Activated T-cell treated with anti-CD3 and anti-CD28 coated beads, Interleukin-2, amount 50 U/mL, for 72 hours (primary cell): ENCODE results near the gene CXorf51B. TPM values are rescaled to one million over a fixed set of nuclear protein-coding genes. Genes with fewer than 3 reads are reported as not detected.
"Not testable (repeated sequence)": the region's sequence is repeated elsewhere in the genome, so short reads cannot be mapped to it uniquely, and the experiment has no call there.

Source experiments
- ATAC-seq, 2 donors: fragments of 150-1000 bp; cut with Tn5 transposase; replicated peaks in 1 of 2; 2 replicates each; pipeline ENCODE4 v1.10.0; 2021; ENCODE audit warnings: moderate library complexity in 2 of 2, mild to moderate bottlenecking in 1 of 2
- DNase-seq, 2 donors: peaks; one replicate each; pipeline ENCODE4 v3.0.0; 2021 to 2022; ENCODE audit warnings: mixed read lengths in 1 of 2
- H3K27ac Mint-ChIP-seq: one replicate; pipeline ENCODE4 v1.8.0; 2022; ENCODE audit warnings: mild to moderate bottlenecking, moderate library complexity, mixed read lengths
- H3K27me3 Mint-ChIP-seq: one replicate; pipeline ENCODE4 v1.8.0; 2022; ENCODE audit warnings: low read depth, mixed read lengths
- H3K36me3 Mint-ChIP-seq, 2 donors: one replicate each; pipeline ENCODE4 v1.8.0; 2022; ENCODE audit warnings: mixed read lengths in 2 of 2, mild to moderate bottlenecking in 1 of 2; ENCODE audit not compliant: insufficient read depth in 2 of 2
- H3K4me1 Mint-ChIP-seq: one replicate; pipeline ENCODE4 v1.8.0; 2022; ENCODE audit warnings: low read depth, mixed read lengths
- H3K4me3 Mint-ChIP-seq, 2 donors: one replicate each; pipeline ENCODE4 v1.8.0; 2022; ENCODE audit warnings: mild to moderate bottlenecking in 2 of 2, mixed read lengths in 2 of 2, moderate library complexity in 2 of 2
- H3K9me3 Mint-ChIP-seq, 2 donors: one replicate each; pipeline ENCODE4 v1.8.0; 2022; ENCODE audit warnings: mixed read lengths in 2 of 2
- total RNA-seq, 2 donors: library from RNA; stranded (reverse); gene quantifications; one replicate each; pipeline ENCODE4 v1.2.3, GENCODE V29; 2022

The CXorf51B gene
- total RNA-seq = not detected

DNA sequence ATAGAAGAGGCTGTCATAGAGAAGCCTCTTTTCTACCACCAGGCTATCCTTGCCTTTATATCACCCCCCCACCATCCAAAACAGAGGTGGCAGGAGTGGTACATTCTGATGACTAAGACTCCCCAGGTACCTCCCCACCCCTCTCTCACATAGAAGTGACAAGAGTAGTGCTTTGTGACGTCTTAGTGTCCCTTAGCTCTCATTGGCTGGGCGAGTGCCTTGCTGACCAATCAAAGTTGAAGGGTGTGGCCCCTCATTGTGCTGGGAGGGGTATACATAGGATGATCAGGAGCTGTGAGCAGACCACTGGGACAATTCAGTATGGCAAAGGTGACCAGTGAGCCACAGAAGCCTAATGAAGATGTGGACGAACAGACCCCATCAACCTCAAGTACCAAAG is at the start of gene CXorf51B:
TSS of gene CXorf51B (plus strand) at position 301 of the 400 bp plus-strand sequence. CDS start at position 322, 21 bp downstream.
- H3K4me1 Mint-ChIP-seq, H3K27me3 Mint-ChIP-seq, H3K9me3 Mint-ChIP-seq, H3K27ac Mint-ChIP-seq, ATAC-seq, H3K4me3 Mint-ChIP-seq, H3K36me3 Mint-ChIP-seq, DNase-seq: not testable (repeated sequence)

DNA sequence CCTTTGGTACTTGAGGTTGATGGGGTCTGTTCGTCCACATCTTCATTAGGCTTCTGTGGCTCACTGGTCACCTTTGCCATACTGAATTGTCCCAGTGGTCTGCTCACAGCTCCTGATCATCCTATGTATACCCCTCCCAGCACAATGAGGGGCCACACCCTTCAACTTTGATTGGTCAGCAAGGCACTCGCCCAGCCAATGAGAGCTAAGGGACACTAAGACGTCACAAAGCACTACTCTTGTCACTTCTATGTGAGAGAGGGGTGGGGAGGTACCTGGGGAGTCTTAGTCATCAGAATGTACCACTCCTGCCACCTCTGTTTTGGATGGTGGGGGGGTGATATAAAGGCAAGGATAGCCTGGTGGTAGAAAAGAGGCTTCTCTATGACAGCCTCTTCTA is 5.1 kb downstream of the CXorf51B start, which contains the start of gene CXorf51A:
TSS of gene CXorf51A (minus strand) at position 101 of the 400 bp plus-strand sequence. CDS start at position 80, 21 bp downstream.
- H3K4me1 Mint-ChIP-seq, H3K27ac Mint-ChIP-seq, H3K4me3 Mint-ChIP-seq, ATAC-seq, H3K9me3 Mint-ChIP-seq, DNase-seq, H3K27me3 Mint-ChIP-seq, H3K36me3 Mint-ChIP-seq: not testable (repeated sequence)

DNA sequence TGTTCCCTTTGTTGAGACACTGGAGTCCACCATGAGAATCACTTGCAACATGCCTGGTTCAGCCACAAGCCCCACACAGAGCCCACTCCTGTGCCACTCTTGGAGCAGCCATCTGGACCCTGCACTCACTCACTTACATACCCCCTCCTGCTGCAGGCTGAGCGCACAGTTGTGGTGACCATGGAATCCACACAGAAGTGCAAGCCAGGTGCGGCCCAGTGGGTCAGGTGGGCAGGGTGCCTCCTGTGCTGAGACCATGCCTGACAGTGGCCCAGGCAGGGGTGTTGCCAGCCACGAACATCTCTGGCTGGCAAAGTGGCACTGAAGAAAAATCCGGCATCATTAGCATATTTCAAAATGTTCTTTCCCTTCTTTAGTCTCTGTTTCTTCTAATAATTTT is 22.4 kb downstream of the CXorf51B start:
- Mint-ChIP-seq H3K27ac (no peak overlapping the region), H3K9me3 (peaks cover 1% of the 10 kb centered on the region in 2 donors), H3K36me3 (no peaks in the 10 kb centered on the region), H3K4me3 (no peak overlapping the region), H3K27me3 (no peaks in the 10 kb centered on the region), H3K4me1 (no peaks in the 10 kb centered on the region)
- no peak for DNase-seq
- no peak for ATAC-seq

DNA sequence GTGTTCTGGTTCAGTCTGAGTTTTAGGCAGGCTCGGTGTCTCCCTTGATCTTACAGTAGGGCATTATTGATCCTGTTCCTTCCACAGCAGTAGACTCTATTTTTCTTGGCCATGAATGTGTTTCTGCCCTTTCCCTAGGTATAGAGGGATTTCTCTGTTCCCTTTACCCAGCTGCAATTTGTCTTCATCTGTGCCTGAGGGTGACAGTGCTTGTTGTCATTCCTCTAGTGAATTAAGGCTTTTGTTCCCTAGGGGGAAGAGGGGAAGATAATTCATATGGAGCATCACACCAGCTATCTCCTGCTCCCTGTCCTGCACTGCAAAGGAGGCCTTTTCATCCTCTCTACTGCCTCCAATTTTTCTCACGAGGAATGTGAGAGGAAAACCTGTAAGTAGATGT is 44.7 kb downstream of the CXorf51B start:
- DNase-seq = no peak
- no peak for ATAC-seq
- Mint-ChIP-seq H3K4me1 (no peaks in the 10 kb centered on the region), H3K27ac (no peak overlapping the region), H3K27me3 (no peaks in the 10 kb centered on the region), H3K4me3 (no peak overlapping the region), H3K9me3 (peaks cover 0 to 3% of the 10 kb centered on the region in 2 donors), H3K36me3 (no peaks in the 10 kb centered on the region)

Other genes starting within 250 kb of the CXorf51B start
- not detected for gene CXorf51A, start 5.0 kb downstream of the CXorf51B start, total RNA-seq